Measurements from ENCODE around the gene NR6A1.
"Not testable (repeated sequence)": the region's sequence is repeated elsewhere in the genome, so short reads cannot be mapped to it uniquely, and the experiment has no call there.

The NR6A1 gene

DNA sequence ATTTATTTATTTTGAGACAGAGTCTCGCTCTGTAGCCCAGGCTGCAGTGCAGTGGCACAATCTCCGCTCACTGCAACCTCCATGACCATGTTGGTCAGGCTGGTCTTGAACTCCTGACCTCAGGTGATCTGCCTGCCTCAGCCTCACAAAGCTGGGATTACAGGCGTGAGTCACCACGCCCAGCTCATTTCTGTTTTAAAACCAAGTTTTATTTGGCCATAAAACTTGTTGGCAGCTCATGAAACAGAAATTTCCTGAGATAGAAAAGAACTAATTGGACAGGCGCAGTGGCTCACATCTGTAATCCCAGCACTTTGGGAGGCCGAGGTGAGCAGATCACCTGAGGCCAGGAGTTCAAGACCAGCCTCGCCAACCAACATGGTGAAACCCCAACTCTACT, 155.3 kb downstream of the NR6A1 start:
- DNase-seq (ENCODE audit: low spot score), result not testable (repeated sequence)

DNA sequence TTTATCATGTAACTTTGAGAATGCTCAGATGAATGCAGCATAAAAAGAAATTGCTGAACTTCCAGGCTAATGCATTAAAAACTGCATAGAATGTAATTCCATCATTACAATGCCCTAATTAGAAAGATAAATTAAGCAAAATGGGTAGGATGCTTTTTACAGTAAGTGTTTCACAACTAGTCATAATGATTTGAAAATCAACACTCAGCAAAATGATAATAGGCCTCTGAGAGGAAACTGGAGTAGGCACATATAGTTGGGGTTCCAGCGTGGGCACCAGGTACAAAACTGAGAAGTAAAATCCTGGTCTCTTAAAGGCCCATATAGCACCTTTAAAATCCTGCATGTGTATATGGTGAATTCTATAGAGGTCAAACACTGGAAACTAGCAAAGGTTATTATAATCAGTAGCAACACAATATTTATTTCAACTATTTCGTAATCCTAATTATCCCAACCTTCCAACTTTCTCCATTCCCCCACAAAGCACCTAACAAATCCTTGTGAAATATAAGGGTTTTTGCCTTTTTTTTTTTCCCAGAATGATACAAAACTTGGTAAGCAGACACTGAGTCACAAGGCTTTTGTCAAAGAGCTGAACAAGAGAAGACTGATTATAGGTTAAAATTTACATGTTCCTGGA, 155.9 kb downstream of the NR6A1 start:
- no peak for DNase-seq (ENCODE audit: low spot score)

DNA sequence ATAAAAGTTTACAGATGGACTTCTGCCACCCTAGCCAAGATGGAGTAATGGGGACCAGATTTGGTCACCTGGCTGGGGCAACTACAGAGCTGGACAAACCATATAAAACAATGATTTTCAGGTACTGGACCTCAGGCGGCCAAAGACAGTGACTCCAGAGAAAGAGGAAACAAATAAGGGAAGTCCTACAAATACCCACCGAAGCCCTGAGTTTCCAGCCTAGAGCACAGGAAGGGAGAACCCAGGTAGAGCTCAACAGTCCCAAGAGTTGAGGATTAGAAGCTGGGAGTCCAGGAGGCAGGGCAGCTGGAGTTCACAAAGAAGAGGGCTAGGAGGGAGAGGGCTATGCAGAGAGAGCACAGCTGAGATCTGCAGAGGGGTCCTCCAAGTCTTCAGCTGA, 157.3 kb downstream of the NR6A1 start:
- no peak for DNase-seq (ENCODE audit: low spot score)

DNA sequence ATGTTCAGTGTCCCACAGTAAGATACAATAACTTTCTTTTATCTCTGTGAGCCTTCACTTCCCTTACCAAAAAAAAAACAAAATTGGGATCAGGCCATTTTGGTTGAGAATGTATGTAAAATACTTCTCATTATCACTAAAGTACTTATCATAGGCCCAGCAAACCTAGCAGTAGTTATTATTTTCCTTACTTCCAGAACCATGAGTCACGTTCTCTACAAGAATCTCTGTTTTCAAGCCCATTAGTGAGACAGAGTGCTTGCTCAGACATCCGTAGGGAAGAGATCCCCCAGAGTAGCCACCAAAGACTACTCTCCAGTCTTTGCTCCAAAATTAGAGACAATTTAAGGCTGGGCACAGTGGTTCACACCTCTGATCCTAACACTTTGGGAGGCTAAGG, 160.0 kb downstream of the NR6A1 start:
- no peak for DNase-seq (ENCODE audit: low spot score)

DNA sequence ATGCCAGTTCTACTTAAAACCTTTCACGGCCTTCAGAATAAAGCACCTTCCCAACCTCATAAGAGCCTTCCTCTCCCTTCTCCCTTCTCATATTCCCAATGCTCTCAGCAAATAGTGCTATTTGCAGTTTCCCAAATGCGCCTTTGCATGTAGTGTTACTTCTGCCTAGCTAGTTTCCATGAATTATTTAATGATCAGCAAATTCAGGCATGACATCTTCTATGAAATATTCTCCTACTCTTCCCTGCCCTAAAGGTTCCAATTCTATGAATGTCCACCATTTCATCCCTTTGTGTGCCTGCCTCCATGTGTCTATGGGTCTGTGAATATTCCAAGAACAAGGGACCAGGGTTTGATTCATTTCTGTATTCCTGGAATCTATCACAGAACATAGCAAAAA, 165.1 kb downstream of the NR6A1 start:
- no peak for DNase-seq (ENCODE audit: low spot score)

DNA sequence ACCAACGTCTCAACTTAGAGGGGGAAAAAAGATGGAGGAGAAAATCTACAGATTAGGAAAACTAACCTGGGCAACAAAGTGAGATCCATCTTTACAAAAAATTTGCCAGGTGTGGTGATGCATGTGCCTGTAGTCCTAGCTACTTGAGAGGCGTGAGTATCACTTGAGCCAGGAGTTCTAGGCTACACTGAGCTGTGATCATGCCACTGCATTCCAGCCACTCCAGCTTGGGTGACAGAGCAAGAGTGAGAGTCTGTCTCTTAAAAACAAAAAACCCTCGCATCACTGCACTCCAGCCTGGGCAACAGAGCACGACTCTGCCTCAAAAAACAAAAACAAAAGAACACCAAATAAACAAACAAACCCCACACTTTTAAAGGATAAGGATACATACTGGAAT, 165.9 kb downstream of the NR6A1 start:
- no peak for DNase-seq (ENCODE audit: low spot score)

DNA sequence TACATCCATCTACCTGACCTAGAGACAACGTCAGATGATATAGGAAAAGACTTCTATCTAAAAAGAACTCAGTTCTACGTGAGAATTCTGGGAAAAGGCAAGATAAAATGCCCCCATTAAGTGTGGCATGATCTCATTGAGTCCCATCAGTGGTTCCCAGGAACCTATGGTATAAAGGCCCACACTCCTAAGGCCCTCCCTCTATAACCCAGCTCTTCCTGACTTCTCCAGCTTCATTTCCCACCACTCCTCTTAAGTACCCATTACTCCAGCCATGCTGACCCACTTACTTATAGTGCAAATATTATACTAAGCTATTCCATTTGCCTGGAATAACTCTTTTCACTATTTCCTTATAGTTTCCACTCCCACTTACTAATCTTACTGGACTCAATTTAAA, 168.5 kb downstream of the NR6A1 start:
- DNase-seq (ENCODE audit: low spot score), result no peak

DNA sequence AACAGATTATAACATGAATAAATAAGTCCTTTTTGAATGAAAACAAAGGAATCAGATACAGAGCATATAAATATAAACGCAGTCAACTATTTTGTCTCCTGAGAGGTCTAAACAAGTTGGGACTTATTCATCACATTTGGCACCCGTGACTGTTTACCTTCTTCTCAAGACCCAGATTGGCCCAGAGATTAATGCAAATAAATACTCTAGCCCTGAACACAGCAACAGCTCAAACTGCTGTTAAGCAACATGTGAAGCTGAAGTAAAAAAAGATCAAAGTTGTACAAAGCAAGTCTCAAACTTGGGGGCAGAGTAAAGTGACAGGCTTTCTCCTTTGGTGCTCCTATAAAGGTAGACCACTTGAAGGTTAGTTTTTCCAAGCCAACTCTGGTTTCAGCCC, 168.9 kb downstream of the NR6A1 start:
- no peak for DNase-seq (ENCODE audit: low spot score)

DNA sequence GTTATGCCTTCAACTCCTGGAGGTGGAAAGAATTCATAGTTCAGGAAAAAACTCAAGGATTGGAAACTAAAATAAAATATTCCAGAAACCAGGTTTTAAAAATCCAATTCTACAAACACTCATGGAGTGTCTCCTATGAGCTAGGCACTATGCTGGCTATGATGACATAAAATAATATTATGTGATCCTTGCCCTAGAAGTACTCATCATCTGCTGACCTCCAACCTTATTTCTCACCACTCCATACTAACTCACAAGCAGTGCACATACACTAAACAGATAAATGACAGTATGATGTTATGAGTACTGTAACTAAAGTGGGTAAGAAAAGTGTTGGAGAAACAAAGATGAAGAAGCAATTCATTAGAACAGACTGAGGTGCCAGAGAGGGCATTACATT, 170.7 kb downstream of the NR6A1 start:
- no peak for DNase-seq (ENCODE audit: low spot score)

DNA sequence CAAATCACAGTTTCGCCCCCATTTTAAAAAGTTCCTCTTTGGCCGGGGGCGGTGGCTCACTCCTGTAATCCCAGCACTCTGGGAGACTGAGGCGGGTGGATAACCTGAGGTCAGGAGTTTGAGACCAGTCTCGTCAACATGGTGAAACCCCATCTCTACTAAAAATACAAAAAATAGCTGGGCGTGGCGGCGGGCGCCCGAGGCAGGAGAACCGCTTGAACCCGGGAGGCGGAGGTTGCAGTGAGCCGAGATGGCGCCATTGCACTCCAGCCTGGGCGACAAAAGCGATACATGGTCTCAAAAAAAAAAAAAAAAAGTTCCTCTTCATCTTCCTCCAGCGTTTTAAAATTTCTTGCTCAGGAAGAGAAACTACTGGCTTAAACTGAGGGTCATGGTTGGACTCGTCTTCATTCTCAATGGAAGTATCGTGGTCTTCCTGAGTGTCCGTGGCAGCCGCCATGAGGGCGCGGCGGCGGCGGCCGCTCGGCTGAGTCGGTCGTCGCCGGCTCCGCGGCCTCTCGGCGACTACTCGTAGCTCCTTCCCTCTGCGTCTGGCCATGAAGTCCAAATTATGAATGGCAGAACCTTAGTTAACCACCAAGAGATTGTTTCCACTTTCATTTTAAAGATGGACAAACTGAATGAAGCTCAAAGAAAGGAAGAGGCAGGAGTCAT, 171.9 kb downstream of the NR6A1 start:
- no peak for DNase-seq (ENCODE audit: low spot score)

DNA sequence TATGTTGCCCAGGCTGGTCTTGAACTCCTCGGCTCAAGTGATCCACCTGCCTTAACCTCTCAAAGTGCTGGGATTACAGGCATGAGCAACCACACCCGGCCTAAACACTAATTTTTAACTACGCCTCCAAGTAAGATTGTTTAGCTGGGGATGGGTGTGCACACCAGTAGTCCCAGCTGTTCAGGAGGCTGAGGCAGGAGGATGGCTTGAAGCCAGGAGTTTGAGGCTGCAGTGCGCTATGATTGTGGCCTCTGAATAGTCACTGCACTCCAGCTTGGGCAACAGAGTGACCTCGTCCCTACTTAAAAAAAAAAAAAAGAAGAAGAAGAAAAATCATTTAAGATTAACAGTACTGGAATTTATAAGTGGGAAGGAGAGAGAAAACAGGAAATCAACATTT, 173.1 kb downstream of the NR6A1 start:
- DNase-seq (ENCODE audit: low spot score), result no peak

DNA sequence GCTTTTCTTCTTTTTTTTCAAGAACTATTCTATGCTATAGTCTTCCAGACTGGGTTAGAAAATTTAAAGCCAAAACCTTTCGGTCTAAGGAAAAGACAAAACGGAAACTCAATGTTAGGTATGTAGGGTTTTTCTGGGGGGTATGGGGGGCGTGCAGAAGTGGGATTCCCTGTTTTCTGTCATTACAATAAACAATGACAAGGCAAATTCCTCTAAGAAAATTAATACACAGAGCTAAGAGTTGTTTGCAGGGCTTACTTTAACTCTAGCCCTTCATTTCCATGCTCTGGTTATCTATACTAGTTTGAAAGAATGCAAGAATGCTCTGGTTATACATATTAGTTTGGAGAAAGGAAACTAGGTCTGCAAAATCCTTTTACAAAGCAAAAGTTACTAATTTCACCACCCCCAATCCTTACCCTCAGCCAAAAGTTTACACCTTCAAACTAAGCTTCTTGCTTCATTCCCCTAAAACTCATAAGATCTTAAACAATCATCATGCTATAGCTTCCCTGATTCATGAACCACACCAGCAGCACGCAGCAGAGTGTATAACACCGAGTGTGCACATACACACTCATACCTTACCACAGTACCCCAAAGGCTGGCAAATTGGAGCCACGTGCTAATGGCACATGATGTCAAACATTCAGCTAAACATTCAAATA, 174.8 kb downstream of the NR6A1 start:
- DNase-seq (ENCODE audit: low spot score), result no peak

DNA sequence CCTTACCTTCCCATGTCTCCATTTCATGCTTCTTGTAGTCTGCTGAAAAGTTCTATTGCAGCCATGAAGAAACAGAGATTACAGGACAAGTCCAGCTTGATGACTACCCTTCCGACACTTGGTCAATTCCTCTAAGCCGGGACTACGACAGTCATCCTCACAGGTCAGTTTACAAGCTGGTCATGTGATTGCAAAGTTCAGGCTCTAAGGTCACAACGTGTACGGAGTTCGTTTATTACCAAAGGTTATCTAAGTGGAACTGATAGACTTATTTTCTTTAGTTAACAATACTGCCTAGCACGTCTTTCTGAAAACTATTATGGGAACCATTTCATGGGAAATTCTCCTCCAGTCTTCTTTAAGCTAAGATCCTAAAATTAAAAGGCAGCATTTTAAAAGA, 175.4 kb downstream of the NR6A1 start:
- DNase-seq (ENCODE audit: low spot score), result no peak

DNA sequence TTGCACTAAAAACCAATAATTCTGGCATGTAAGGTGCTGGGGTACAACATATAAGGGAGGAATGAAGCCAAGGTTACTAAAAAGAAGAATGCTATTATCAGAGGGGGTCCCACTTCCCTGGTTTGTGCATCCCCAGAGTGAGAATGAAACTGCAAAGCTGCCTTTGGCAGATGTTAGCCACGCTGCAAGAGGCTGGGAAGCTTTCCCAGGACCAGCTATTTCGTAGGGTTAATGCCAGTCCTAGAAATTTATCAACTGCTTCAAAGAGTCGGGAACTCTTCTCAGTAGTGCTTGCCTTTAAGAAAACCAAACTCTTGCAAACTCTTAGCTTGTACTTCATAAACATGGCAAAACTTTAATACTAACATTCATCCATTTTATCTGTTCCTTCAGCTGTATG, 176.4 kb downstream of the NR6A1 start:
- DNase-seq (ENCODE audit: low spot score), result peak; percentile 27

DNA sequence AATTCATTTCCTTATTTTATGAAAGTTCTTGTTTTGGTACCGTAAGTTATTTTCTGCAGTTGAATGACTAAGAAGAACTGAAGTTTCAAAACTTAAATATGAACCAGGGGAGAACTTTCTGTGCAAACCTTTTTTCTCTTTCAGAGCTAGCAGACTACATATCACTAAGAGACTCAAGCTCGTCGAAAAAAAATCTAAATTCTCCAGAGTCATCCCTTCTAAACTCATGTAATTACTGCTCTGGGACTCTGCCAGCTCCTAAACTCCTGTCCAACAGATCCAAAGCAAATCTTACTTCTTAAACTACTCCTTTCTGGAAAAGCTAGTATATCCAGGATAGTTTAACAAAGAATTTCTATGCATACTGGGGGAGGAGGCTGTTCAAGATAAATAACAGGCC, 176.9 kb downstream of the NR6A1 start:
- DNase-seq (ENCODE audit: low spot score), result no peak

DNA sequence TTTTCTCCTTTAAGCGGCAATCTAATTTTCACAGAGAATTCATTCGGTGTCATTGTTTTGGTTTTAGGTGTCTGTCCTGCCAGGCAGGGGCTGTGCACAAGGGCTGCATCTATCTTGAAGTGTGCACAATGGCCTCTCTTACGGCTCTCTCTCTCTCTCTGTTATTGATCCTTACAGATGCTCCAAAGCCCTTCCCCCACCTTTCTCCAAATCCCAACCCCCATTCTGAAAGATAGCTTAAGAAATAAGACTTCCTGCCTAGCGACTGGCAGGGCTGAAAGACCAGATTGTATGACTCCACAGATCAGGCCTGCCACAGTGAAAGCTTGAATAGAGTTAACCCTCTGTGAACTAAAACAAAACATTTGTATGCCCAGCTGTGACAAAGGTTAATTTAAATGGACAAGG, 177.5 kb downstream of the NR6A1 start:
- DNase-seq (ENCODE audit: low spot score), result no peak

DNA sequence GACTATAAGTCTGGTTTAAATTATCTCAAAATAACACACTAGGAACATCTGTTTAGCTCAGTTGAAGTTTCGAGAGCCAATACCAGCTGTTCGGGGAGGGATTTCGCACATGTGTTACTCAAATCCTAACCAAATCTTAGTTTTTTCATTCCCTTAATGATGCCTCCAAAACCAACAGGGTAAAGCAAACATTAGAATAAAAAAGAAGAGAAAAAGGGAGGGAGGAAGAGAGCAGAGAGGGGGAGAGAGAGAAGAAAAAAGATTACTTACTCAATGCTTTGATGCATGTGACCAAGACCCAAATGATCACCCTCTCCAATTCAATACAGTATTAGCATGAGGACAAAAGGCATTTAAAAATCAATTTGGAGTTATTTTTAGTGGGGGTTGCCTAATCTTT, 177.9 kb downstream of the NR6A1 start:
- DNase-seq (ENCODE audit: low spot score), result no peak

DNA sequence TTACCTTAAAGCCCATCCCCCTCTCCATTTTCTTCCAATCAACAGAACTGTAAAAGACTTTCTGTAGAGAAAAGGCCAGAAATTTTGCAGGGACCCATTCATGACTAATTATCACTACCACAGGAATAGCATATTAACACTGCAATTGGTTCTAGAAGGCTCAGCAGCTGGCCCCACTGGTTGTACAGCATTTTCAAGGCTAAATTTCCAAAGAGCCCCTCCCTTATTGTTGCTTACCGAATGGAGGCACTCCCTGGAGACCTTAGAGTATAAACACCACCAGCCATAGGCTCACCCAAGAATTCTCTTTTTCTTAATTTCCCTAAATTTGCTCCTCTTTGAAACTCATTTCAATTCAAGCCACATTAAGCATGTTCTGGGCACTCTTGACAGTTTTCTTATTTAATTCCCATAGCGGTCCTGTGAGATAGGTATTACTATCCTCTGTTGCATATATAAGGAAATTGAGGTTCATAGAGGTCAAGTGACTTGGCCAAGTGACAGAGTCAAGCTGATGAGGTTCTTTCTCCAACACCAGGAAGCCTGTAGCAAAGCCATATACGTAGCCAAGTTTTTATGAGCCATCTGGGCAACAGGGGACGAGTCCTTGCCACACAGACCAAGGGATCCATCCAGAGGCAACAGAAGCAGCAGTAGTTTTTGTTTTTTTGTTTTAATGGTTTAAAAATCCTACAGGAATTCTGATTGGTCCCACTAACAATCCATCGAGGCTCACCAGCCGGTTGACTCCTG, 180.0 kb downstream of the NR6A1 start:
- no peak for DNase-seq (ENCODE audit: low spot score)

DNA sequence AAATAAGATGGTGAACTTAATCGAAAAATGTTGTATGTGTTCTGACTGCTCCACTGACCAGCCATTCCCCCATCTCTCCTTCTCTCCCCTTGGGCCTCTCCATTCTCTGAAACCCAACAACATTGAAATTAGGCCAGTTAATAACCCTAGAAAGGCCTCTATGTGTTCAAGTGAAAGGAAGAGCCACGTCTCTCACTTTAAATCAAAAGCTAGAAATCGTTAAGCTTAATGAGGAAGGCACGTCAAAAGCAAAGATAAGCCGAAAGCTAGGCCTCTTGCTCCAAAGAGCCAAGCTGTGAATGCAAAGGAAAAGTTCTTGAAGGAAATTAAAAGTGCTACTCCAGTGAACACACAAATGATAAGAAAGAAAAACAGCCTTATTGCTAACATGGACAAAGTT, 186.5 kb downstream of the NR6A1 start:
- no peak for DNase-seq (ENCODE audit: low spot score)

DNA sequence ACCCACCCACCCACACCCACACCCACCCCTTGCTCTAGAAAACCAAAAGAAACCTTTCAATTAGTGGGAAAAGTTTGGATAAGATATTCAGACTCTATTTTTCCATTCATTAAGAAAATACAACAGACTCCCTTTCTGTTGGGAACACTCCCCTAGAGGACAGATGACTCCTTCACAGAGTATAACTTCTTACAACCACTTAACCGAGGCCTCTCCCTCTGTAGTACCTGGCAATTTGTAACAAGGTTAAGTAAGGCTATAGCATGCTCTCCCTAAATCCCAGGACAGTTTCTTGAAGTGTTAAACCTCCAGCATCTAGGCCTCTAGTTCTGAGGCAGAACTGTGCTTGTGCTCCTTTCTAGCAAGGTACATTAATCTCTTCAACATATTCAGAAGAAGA, 188.0 kb downstream of the NR6A1 start:
- no peak for DNase-seq (ENCODE audit: low spot score)

DNA sequence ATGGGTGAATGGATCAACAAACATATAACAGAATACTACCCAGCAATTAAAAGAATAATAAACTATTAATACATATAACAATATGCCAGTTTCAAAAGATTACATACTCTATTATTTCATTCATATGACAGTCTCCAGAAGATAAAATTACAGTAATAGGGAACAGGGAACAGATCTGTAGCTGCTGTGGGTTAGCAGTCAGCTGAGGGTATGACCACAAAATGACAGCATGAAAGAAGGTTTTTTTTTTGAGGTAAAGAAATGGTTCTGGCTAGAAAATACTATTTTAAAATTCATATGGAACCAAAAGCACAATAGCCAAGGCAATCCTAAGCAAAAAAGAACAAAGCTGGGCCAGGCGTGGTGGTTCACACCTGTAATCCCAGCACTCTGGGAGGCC, 190.9 kb downstream of the NR6A1 start:
- no peak for DNase-seq (ENCODE audit: low spot score)

DNA sequence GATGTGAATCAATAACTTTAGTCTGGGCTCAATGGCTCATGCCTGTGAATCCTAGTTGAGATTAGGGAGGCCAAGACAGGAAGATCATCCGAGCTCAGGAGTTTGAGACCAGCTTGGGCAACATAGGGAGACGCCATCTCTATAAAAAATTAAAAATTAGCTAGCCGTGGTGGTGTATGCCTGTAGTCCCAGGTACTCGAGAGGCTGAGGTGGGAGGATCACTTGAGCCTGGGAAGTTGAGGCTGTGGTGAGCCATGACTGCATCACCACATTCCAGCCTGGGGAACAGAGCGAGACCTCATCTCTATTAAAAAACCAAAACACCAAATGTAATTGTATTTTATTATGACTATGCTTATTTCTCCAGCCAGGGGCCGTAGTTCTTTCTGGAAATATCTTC, 194.4 kb downstream of the NR6A1 start:
- no peak for DNase-seq (ENCODE audit: low spot score)
